Measurements from ENCODE around the gene CDH22.

Gene CDH22

DNA sequence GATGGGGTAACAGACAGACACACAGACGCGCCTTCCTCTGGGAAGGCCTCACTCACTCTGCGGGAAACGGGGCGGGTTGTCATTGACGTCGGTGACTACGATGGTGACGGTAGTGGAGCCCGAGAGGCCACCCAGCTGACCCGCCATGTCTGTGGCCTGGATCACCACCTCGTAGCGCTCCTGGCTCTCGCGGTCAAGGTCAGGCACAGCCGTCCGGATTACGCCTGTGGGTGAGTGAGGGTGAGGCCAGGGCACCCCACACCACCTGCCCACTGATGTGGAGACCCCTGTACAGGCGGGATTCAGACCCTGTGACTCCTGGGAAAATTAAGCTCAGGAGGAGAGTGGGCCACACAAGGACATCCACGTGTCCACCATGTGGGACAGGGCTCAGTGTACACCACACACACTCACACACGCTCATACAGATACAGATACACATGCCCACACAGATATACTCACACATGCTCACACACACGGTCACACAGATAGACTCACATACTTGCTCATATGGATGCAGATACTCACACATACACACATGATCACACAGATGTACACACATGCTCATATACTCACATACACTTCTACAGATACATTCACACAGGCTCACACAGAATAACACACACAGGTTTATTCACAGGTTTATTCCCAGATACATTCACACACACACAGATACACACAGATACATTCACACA lies 91.4 kb downstream of the CDH22 start:
- H3K4me3 ChIP-seq (ENCODE audit: low read depth, low read length) = no peak overlapping the region
- TF ChIP-seq, protein P1, sequence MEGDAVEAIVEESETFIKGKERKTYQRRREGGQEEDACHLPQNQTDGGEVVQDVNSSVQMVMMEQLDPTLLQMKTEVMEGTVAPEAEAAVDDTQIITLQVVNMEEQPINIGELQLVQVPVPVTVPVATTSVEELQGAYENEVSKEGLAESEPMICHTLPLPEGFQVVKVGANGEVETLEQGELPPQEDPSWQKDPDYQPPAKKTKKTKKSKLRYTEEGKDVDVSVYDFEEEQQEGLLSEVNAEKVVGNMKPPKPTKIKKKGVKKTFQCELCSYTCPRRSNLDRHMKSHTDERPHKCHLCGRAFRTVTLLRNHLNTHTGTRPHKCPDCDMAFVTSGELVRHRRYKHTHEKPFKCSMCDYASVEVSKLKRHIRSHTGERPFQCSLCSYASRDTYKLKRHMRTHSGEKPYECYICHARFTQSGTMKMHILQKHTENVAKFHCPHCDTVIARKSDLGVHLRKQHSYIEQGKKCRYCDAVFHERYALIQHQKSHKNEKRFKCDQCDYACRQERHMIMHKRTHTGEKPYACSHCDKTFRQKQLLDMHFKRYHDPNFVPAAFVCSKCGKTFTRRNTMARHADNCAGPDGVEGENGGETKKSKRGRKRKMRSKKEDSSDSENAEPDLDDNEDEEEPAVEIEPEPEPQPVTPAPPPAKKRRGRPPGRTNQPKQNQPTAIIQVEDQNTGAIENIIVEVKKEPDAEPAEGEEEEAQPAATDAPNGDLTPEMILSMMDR (IDR thresholded peaks at IDR 0.05; ENCODE audit: borderline replicate concordance, insufficient read depth, low read depth, low read length) = no peak

DNA sequence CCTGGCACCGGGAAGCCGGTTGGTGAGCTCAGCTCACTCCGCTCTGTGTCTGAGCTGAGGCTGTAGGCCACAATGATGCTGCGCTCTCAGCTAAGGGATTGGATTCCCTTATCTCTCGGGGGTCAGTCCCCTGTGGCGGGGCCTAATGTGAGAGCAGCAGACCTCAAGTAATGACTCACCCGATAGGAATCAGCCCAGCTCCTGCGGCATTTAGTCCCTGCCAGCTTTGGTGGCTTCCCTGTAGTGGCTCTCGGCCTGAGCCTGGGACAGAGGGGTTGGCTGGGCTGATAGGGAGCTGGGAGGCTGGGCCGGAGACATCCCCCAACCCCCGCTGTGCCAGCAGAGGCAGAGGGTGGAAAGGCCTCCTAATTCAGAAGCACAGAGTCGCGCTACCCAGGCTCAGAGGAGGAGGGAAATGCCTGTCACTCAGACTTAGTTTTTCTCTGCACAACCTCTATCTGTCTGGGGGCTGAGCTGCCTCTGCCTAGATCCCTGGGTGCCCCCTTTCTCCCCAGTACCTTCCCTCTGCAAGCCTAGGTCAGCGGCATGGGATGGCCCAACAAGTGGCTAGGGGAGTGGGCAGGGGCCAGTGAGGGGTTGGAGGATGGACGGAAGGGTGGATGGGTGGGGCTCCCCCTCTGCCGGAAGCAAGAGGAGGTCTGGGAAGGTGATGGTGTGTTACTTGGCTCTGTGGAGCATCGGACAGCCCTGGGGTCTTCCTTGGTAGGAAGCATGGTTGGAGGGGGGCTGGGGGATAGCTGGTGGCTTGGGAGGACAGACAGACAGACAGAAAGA lies 92.2 kb downstream of the CDH22 start:
- no peak overlapping the region for H3K4me3 ChIP-seq (ENCODE audit: low read depth, low read length)
- TF ChIP-seq, protein P1 (IDR thresholded peaks at IDR 0.05; ENCODE audit: borderline replicate concordance, insufficient read depth, low read depth, low read length) = no peak

DNA sequence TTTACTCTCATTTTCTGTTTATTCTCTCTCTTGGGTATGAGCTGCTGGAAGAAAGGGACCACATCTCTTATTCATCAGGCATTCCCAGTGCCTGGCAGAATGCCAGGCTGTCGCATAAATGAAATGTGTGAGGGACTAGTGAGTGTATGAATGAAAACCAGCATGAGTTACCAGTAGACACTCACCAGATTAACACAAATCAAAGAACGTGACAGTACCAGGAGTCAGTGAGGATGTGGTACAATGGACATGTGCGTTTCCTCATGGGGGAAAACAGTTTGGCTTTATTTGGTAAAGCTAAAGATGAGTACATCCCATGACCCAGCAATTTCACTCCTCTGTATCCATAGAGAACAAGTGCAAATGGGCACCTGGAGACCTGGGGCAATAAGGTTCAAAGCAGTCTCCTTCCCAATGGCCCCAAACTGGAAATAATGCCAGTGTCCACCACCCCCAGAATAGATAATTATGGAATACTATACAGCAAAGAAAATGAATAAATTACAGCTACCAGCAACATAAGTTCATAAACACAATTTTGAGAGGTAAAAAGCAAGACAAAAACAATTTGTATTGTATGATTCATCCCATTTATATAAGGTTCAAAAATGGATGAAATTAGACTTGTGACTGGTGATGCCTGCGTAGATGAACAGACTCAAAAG lies 93.3 kb downstream of the CDH22 start:
- TF ChIP-seq, protein P1 (IDR thresholded peaks at IDR 0.05; ENCODE audit: borderline replicate concordance, insufficient read depth, low read depth, low read length) = no peak
- no peak overlapping the region for H3K4me3 ChIP-seq (ENCODE audit: low read depth, low read length)

DNA sequence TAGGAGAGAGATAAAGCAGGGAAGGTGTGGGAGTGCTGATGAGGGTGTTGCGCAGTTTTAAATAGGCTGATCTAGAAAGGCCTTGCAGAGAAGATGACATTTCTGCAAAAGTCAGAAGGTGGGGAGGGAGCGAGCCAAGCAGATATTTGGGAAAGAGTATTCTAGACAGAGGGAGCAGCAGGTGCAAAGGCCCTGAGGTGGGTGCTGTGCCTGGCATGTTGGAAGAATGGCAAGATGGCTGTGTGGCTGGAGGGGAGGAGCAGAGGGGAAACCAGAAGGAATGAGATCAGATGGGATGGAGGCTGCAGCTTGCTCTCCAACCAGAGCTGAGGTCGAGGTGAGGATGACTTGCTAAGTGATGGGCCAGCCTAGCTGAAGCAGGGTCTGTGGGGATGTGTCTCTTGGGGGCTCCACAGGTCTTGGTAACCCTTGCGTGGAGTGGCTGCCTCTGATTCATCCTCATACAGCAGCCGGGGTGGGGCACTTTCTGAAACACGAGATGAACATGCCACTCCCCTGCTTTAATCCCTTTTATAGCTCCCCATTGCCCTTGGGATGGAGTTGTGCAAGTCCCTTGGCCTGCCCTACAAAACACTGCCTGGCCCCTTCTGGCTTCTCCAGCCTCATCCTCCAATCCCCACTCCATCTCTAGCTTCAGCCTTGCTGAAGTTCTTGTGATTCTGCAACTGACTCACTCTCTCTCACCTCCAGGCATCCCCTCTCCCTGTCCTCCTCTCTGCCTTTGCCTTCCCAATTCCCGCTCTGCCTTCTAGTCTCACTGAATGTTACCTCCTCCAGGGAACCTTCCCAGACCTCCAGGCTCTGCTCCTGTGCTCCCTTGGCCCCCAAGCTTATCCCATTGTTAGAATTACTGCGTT lies 94.1 kb downstream of the CDH22 start:
- TF ChIP-seq, protein P1 (IDR thresholded peaks at IDR 0.05; ENCODE audit: borderline replicate concordance, insufficient read depth, low read depth, low read length) = no peak
- H3K4me3 ChIP-seq (ENCODE audit: low read depth, low read length) = no peak overlapping the region

DNA sequence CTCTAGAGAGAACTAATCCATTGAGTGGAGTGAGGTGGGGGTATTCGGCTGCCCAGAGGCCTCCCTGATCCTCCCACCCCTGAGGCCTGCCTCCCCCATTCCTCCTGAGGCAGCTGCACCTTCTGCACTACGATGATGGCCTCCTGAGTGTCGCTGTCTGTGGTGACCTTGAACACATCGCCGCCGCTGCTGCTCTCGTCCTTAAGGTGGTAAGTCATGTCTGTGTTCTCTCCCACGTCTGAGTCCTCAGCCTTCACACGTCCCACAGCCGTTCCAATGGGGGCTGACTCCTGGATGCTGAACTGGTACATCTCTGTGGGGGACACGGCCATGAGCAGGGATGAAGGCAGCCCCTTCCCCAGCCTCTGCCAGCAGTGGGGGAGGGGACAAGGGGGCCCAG lies 95.4 kb downstream of the CDH22 start:
- TF ChIP-seq, protein P1 (IDR thresholded peaks at IDR 0.05; ENCODE audit: borderline replicate concordance, insufficient read depth, low read depth, low read length) = no peak
- H3K4me3 ChIP-seq (ENCODE audit: low read depth, low read length) = no peak overlapping the region

DNA sequence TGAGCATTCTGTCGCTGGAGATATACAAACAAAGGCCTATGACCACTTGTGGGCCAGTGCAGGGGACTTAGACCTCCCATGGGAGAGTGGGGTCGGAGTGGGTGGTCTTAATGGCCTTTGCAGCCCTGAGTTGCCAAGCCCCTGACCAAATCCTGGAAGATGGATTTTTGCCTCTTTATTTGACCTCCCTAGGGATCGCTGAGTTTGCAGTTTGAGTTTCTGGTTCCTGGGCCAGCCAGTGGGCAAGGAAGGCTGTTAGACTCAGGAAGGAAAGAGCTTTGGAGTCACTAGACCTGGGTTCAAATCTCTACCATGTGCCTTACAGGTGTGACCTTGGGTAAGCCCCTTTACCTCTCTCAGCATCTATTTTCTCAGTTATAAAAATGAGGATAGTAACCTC lies 96.0 kb downstream of the CDH22 start:
- TF ChIP-seq, protein P1 (IDR thresholded peaks at IDR 0.05; ENCODE audit: borderline replicate concordance, insufficient read depth, low read depth, low read length) = no peak
- H3K4me3 ChIP-seq (ENCODE audit: low read depth, low read length) = no peak overlapping the region

Measured in GM12875 (cell line).